Kidney (tissue), 14 donors: Measurements from ENCODE around the gene STK32B. TPM values are rescaled to one million over a fixed set of nuclear protein-coding genes. Genes with fewer than 3 reads are reported as not detected.

ENCODE experiments used
- DNase-seq, 5 donors: peaks; one replicate each; pipeline ENCODE4 v3.0.0-alpha.2; 2013 to 2020
- FAIRE-seq: peaks from 2 replicates; lab custom pipeline; 2012; peaks lifted over from hg19 to GRCh38; lab: Jason Lieb, UNC
- H3K27ac ChIP-seq, 2 donors: one replicate each; pipeline ENCODE4 v1.7.0; 2013; ENCODE audit warnings: low read depth in 2 of 2, low read length in 2 of 2, inconsistent platforms in 1 of 2
- H3K27me3 ChIP-seq: one replicate; pipeline ENCODE4 v1.7.1; 2013; ENCODE audit warnings: low read length, inconsistent platforms; ENCODE audit not compliant: control insufficient read depth, insufficient read depth
- H3K36me3 ChIP-seq, 3 donors: one replicate each; pipeline versions ENCODE4 v1.7.0 to v1.7.1; 2013; ENCODE audit warnings: low read length in 3 of 3, control low read depth in 1 of 3, inconsistent platforms in 1 of 3; ENCODE audit not compliant: insufficient read depth in 3 of 3, control insufficient read depth in 2 of 3
- H3K4me1 ChIP-seq, 3 donors: one replicate each; pipeline versions ENCODE4 v1.7.0 to v1.7.1; 2013; ENCODE audit warnings: low read length in 3 of 3, inconsistent platforms in 1 of 3, low read depth in 1 of 3; ENCODE audit not compliant: control insufficient read depth in 2 of 3, insufficient read depth in 2 of 3
- H3K4me3 ChIP-seq, 3 donors: one replicate each; pipeline versions ENCODE4 v1.7.0 to v1.8.1; 2013; ENCODE audit warnings: low read length in 3 of 3, control low read depth in 1 of 3, inconsistent platforms in 1 of 3
- H3K9ac ChIP-seq, 3 donors: one replicate each; pipeline versions ENCODE4 v1.7.0 to v1.7.1; 2013; ENCODE audit warnings: low read length in 3 of 3, control low read depth in 1 of 3, inconsistent platforms in 1 of 3
- H3K9me3 ChIP-seq, 3 donors: one replicate each; pipeline versions ENCODE4 v1.7.0 to v1.7.1; 2013; ENCODE audit warnings: low read length in 3 of 3, control low read depth in 1 of 3, inconsistent platforms in 1 of 3; ENCODE audit not compliant: control insufficient read depth in 2 of 3, insufficient read depth in 1 of 3
- intact Hi-C: fragments of 100-400 bp; cut with DNase I; formaldehyde crosslinking; loops from one replicate; pipeline ENCODE4 v1.11.1; 2022
- polyA plus RNA-seq: library from polyadenylated mRNA; stranded (reverse); fragments of 350-450 nt; fragmentation: Illumina TruSeq; extraction: RNeasy Lipid Tissue Mini Kit (QIAGEN cat#74804); gene quantifications from one replicate; pipeline ENCODE4 v1.2.3, GENCODE V29; 2014; ENCODE audit warnings: low read depth, low replicate concordance; ENCODE audit not compliant: insufficient read depth
- total RNA-seq: library from RNA; stranded (reverse); fragmentation: NEBNext Ultra II Directional; extraction: Animal tissue kit (Norgen Biotek cat#: 25700); gene quantifications from one replicate; pipeline ENCODE4 v1.2.1, GENCODE V29; 2021
- TF ChIP-seq, protein P1 (sequence below): IDR thresholded peaks from 3 replicates; pipeline ENCODE4 v1.5.1; 2012; ENCODE audit warnings: mild to moderate bottlenecking, moderate library complexity, borderline replicate concordance; ENCODE audit not compliant: insufficient read depth; ENCODE audit errors: extremely low read depth
- donor health status: control.
- donor health status: control.
- donor health status: control.
- donor health status: control.
- donor health status: control.
- donor health status: DM: yes; HTN: yes; CAD: no.
- donor health status: Normal renal cell carcinoma (clear cell type).

STK32B gene
- total and polyA plus RNA-seq, 2 donors from 2014 or later = 18.1 to 18.2 TPM

- Histone ChIP-seq H3K9me3 (no peaks in the 10 kb centered on the region), H3K36me3 (no peaks in the 10 kb centered on the region), H3K27me3 (no peaks in the 10 kb centered on the region), H3K4me1 (no peaks in the 10 kb centered on the region), H3K4me3 (no peak overlapping the region), H3K27ac (no peak overlapping the region), H3K9ac (no peak overlapping the region)
- DNase-seq = no peak
- TF ChIP-seq, protein P1, sequence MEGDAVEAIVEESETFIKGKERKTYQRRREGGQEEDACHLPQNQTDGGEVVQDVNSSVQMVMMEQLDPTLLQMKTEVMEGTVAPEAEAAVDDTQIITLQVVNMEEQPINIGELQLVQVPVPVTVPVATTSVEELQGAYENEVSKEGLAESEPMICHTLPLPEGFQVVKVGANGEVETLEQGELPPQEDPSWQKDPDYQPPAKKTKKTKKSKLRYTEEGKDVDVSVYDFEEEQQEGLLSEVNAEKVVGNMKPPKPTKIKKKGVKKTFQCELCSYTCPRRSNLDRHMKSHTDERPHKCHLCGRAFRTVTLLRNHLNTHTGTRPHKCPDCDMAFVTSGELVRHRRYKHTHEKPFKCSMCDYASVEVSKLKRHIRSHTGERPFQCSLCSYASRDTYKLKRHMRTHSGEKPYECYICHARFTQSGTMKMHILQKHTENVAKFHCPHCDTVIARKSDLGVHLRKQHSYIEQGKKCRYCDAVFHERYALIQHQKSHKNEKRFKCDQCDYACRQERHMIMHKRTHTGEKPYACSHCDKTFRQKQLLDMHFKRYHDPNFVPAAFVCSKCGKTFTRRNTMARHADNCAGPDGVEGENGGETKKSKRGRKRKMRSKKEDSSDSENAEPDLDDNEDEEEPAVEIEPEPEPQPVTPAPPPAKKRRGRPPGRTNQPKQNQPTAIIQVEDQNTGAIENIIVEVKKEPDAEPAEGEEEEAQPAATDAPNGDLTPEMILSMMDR = no peak
- no peak for FAIRE-seq
- intact Hi-C loops = no loop called here
These were observed 452.2 kb downstream of the STK32B start for GRCh38 chr4:5503336-5503936.

- DNase-seq (no peak), FAIRE-seq (no peak)
- no peaks in the 10 kb centered on the region for H3K4me1 ChIP-seq
- intact Hi-C loops = no loop called here
- H3K27me3 ChIP-seq = no peaks in the 10 kb centered on the region
- H3K36me3 ChIP-seq = no peaks in the 10 kb centered on the region
- no peak overlapping the region for H3K27ac ChIP-seq
- no peak overlapping the region for H3K4me3 ChIP-seq
- H3K9ac ChIP-seq = no peak overlapping the region
- no peaks in the 10 kb centered on the region for H3K9me3 ChIP-seq
- TF ChIP-seq, protein P1 = no peak
These were observed 453.2 kb downstream of the STK32B start for GRCh38 chr4:5504486-5504885.

DNA sequence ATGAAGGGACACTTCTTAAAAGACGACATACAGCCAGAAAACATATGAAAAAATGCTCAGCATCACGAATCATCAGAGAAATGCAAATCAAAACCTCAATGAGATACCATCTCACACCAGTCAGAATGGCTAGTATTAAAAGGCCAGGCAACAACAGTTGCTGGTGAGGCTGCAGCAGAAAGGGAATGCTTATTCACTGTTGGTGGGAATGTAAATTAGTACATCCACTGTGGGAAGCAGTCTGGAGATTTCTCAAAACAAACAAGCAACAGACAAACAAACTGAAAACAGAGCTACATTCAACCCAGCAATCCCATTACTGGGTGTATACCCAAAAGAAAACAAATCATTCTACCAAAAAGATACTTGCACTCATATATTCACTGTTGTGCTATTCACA lies 459.2 kb downstream of the STK32B start:
- H3K9me3 ChIP-seq = no peaks in the 10 kb centered on the region
- H3K9ac ChIP-seq = no peak overlapping the region
- H3K27ac ChIP-seq = no peak overlapping the region
- intact Hi-C loops = no loop called here
- H3K4me1 ChIP-seq = no peaks in the 10 kb centered on the region
- TF ChIP-seq, protein P1 = no peak
- FAIRE-seq (no peak), DNase-seq (no peak)
- H3K4me3 ChIP-seq = no peak overlapping the region
- no peaks in the 10 kb centered on the region for H3K27me3 ChIP-seq
- H3K36me3 ChIP-seq = no peaks in the 10 kb centered on the region

DNA sequence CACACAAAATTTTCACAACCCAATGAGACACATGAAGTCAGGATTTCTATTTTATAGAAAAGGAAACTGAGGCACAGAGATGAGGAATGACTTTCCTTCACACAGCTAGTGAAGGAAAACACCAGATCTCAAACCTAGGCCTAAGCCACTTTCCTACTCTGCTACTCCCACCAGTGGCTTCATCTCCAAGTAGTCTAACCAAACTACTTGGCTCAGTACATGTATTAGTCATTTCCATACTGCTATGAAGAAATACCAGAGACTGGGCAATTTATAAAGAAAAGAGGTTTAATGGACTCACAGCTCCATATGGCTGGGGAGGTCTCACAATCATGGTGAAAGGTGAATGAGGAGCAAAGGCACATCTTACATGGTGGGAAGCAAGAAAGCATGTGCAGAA lies 460.5 kb downstream of the STK32B start:
- Histone ChIP-seq H3K9ac (no peak overlapping the region), H3K4me3 (no peak overlapping the region), H3K36me3 (no peaks in the 10 kb centered on the region), H3K4me1 (no peaks in the 10 kb centered on the region), H3K27me3 (no peaks in the 10 kb centered on the region), H3K27ac (no peak overlapping the region), H3K9me3 (no peaks in the 10 kb centered on the region)
- DNase-seq (no peak), FAIRE-seq (no peak)
- TF ChIP-seq, protein P1 = no peak
- intact Hi-C loops = no loop called here
